Measurements from ENCODE around the gene MIS18A.

MIS18A gene

GRCh38 chr21:32248571-32249461 lies 30.0 kb downstream of the MIS18A start:
- no peak for TF ChIP-seq EGR1 (IDR thresholded peaks at IDR 0.05)
- TF ChIP-seq TCF12 (IDR thresholded peaks at IDR 0.05; ENCODE audit: low read depth), result no peak
- no peak for TF ChIP-seq REST (IDR thresholded peaks at IDR 0.05; ENCODE audit: low read depth)
- no peak for TF ChIP-seq MAX (IDR thresholded peaks at IDR 0.05)
- no peak for TF ChIP-seq TAF1 (IDR thresholded peaks at IDR 0.05; ENCODE audit: low read depth)
- no peak for TF ChIP-seq YY1 (IDR thresholded peaks at IDR 0.05; ENCODE audit: low read depth)
- no peak for TF ChIP-seq RAD21 (IDR thresholded peaks at IDR 0.05; ENCODE audit: low read depth)
- no peak for TF ChIP-seq CEBPB (IDR thresholded peaks at IDR 0.05)
- TF ChIP-seq TEAD4 (IDR thresholded peaks at IDR 0.05), result no peak
- TF ChIP-seq NFIC (IDR thresholded peaks at IDR 0.05), result no peak
- no peak for TF ChIP-seq USF1 (IDR thresholded peaks at IDR 0.05)
- no peak for TF ChIP-seq EP300 (IDR thresholded peaks at IDR 0.05; ENCODE audit: borderline replicate concordance)
- no peak for TF ChIP-seq FOXM1 (IDR thresholded peaks at IDR 0.05; ENCODE audit: borderline replicate concordance, low read depth)
- TF ChIP-seq ZBTB7A (IDR thresholded peaks at IDR 0.05; ENCODE audit: low read depth), result no peak
- TF ChIP-seq CREB1 (IDR thresholded peaks at IDR 0.05; ENCODE audit: low read depth), result no peak

GRCh38 chr21:32246571-32247140 lies 32.2 kb downstream of the MIS18A start:
- TF ChIP-seq USF1 (IDR thresholded peaks at IDR 0.05) (no peak), RAD21 (IDR thresholded peaks at IDR 0.05; ENCODE audit: low read depth) (no peak), CREB1 (IDR thresholded peaks at IDR 0.05; ENCODE audit: low read depth) (no peak)

GRCh38 chr21:32245971-32246370 lies 32.9 kb downstream of the MIS18A start:
- TF ChIP-seq CREB1 (IDR thresholded peaks at IDR 0.05; ENCODE audit: low read depth) (no peak), TAF1 (IDR thresholded peaks at IDR 0.05; ENCODE audit: low read depth) (no peak), REST (IDR thresholded peaks at IDR 0.05; ENCODE audit: low read depth) (no peak), EP300 (IDR thresholded peaks at IDR 0.05; ENCODE audit: borderline replicate concordance) (no peak), RAD21 (IDR thresholded peaks at IDR 0.05; ENCODE audit: low read depth) (no peak)

- TF ChIP-seq FOXM1 (IDR thresholded peaks at IDR 0.05; ENCODE audit: borderline replicate concordance, low read depth), result no peak
Observed at GRCh38 chr21:32240851-32241687, 37.8 kb downstream of the MIS18A start.

- TF ChIP-seq EGR1 (IDR thresholded peaks at IDR 0.05) (no peak), TAF1 (IDR thresholded peaks at IDR 0.05; ENCODE audit: low read depth) (no peak), NFIC (IDR thresholded peaks at IDR 0.05) (no peak), EP300 (IDR thresholded peaks at IDR 0.05; ENCODE audit: borderline replicate concordance) (no peak), MAX (IDR thresholded peaks at IDR 0.05) (no peak), CEBPB (IDR thresholded peaks at IDR 0.05) (no peak), YY1 (IDR thresholded peaks at IDR 0.05; ENCODE audit: low read depth) (no peak), USF1 (IDR thresholded peaks at IDR 0.05) (no peak)
Observed at GRCh38 chr21:32239551-32239950, 39.3 kb downstream of the MIS18A start.
